ENCODE measurements around the gene PARN. TPM values are rescaled to one million over a fixed set of nuclear protein-coding genes. Genes with fewer than 3 reads are reported as not detected.

Gene PARN
- polyA plus RNA-seq, 1 donor from 2014 or later: 53.5 TPM

Other genes starting within 250 kb of the PARN start
- 46.3 TPM for gene BFAR, start 2.7 kb upstream of the PARN start, polyA plus RNA-seq
- gene PLA2G10, start 64.0 kb upstream of the PARN start, polyA plus RNA-seq: 0.24 TPM
- gene NPIPA3, start 73.2 kb upstream of the PARN start, polyA plus RNA-seq: 0.80 TPM
- not detected for gene NPIPA2, start 112.3 kb upstream of the PARN start, polyA plus RNA-seq
- gene NOMO1, start 203.5 kb upstream of the PARN start, polyA plus RNA-seq: 41.0 TPM

Data from IgD-negative memory B cell (primary cell).